Subcutaneous abdominal adipose tissue (tissue), 5 donors: Measurements from ENCODE around the gene COX7A2.

Experiments used
- H3K27ac ChIP-seq: one replicate; pipeline ENCODE4 v1.7.0; 2013; ENCODE audit warnings: low read depth, mild to moderate bottlenecking, inconsistent platforms, low read length, moderate library complexity
- H3K27me3 ChIP-seq, 5 donors: one replicate each; pipeline ENCODE4 v1.7.0; 2013; ENCODE audit warnings: low read length in 5 of 5, inconsistent platforms in 1 of 5; ENCODE audit not compliant: control insufficient read depth in 5 of 5, insufficient read depth in 4 of 5
- H3K36me3 ChIP-seq, 5 donors: one replicate each; pipeline ENCODE4 v1.7.0; 2013; ENCODE audit warnings: low read length in 5 of 5; ENCODE audit not compliant: control insufficient read depth in 5 of 5, insufficient read depth in 5 of 5
- H3K4me1 ChIP-seq, 5 donors: one replicate each; pipeline ENCODE4 v1.7.0; 2013; ENCODE audit warnings: low read length in 5 of 5, mild to moderate bottlenecking in 3 of 5, moderate library complexity in 1 of 5; ENCODE audit not compliant: control insufficient read depth in 5 of 5, insufficient read depth in 5 of 5
- H3K4me3 ChIP-seq, 5 donors: one replicate each; pipeline ENCODE4 v1.7.0; 2013; ENCODE audit warnings: low read length in 5 of 5, low read depth in 1 of 5
- H3K9ac ChIP-seq, 5 donors: one replicate each; pipeline ENCODE4 v1.7.0; 2013; ENCODE audit warnings: low read length in 5 of 5, mild to moderate bottlenecking in 4 of 5, moderate library complexity in 3 of 5
- H3K9me3 ChIP-seq, 5 donors: one replicate each; pipeline ENCODE4 v1.7.0; 2013; ENCODE audit warnings: low read length in 5 of 5; ENCODE audit not compliant: control insufficient read depth in 5 of 5
- donor health status: healthy.
- donor health status: healthy.
- donor health status: healthy.
- donor health status: healthy.
- donor health status: healthy.

Gene COX7A2

DNA sequence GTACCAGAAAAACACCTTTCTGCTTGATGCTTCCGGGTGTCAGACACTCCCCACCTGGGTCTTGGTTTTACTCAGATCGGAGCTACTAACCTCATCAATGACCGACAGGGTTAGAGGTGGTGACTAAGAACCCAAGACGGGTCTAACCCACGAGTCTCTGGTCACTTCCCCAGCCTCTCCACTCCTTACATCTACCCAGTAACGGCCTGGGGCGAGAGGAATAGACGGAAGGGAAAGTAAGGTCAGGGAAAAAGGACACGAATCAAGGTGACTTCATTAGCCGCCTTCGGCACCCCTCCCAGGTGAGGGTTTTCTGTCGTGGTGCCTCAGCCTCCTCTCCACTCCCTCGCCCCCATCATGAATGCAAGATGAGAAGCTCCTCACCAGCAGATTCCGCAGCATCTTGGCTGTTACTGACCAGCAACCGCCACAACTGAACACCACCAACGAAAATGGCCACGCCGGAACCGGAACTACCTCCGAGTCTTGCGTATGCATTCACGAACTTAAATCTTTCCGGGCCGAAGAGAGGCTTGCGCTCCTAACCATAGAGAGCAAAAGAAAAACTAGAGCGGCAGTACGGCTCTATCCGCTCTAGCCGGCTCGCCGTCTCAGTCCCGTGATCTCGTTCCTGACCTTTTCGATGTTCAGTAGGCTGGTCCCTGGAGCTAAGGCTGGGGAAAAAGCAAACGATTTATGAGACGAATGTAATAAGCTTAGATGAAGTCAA is at the start of gene COX7A2:
COX7A2 (minus strand) TSS at position 469 of the 730 bp plus-strand sequence; CDS start at position 402, 67 bp downstream.
- Histone ChIP-seq H3K4me3 (peak within 1 kb of the TSS; percentile 73 to 100 (median 96)), H3K36me3 (peaks cover 10 to 17% (median 14%) of the 10 kb centered on the region in 5 donors), H3K9me3 (no peaks in the 10 kb centered on the region), H3K27me3 (no peaks in the 10 kb centered on the region), H3K27ac (peak within 1 kb of the TSS; percentile 94), H3K4me1 (peaks cover 0 to 23% (median 20%) of the 10 kb centered on the region in 5 donors), H3K9ac (peak within 1 kb of the TSS; percentile 79 to 94 (median 92))

GRCh38 chr6:75292555-75292954 is 49.0 kb upstream of the COX7A2 start:
- Histone ChIP-seq H3K27me3 (no peaks in the 10 kb centered on the region), H3K36me3 (peaks cover 0 to 9% (median 0%) of the 10 kb centered on the region in 5 donors), H3K9ac (no peak overlapping the region), H3K27ac (no peak overlapping the region), H3K4me3 (no peak overlapping the region), H3K4me1 (no peaks in the 10 kb centered on the region), H3K9me3 (no peaks in the 10 kb centered on the region)

- Histone ChIP-seq H3K27ac (no peak overlapping the region), H3K27me3 (no peaks in the 10 kb centered on the region), H3K4me1 (no peaks in the 10 kb centered on the region), H3K4me3 (no peak overlapping the region), H3K9me3 (no peaks in the 10 kb centered on the region), H3K36me3 (peaks cover 0 to 9% (median 0%) of the 10 kb centered on the region in 5 donors), H3K9ac (no peak overlapping the region)
Observed at GRCh38 chr6:75291744-75292143, 48.1 kb upstream of the COX7A2 start.

DNA sequence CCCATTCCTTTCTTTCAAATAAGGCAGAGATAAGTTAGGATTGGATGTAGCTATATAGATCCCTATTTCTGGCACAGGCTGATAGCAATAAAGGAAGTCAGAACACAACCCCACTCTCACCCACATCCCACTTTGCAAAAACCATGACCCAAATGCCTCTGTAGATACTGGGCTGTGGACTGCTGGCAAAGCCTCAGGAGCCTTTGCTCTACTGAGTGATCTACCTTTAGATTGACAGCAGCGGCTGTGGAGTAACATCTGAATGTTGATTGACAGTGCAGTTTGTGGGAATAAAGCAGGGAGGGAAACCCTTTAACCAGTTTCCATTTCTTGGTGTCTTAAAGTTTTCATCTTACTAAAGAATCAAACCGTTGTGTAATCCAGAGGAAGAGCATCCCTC is 47.7 kb upstream of the COX7A2 start:
- Histone ChIP-seq H3K9ac (no peak overlapping the region), H3K27me3 (no peaks in the 10 kb centered on the region), H3K4me3 (no peak overlapping the region), H3K9me3 (no peaks in the 10 kb centered on the region), H3K36me3 (peaks cover 0 to 9% (median 0%) of the 10 kb centered on the region in 5 donors), H3K27ac (no peak overlapping the region), H3K4me1 (peaks cover 0 to 3% (median 0%) of the 10 kb centered on the region in 5 donors)

DNA sequence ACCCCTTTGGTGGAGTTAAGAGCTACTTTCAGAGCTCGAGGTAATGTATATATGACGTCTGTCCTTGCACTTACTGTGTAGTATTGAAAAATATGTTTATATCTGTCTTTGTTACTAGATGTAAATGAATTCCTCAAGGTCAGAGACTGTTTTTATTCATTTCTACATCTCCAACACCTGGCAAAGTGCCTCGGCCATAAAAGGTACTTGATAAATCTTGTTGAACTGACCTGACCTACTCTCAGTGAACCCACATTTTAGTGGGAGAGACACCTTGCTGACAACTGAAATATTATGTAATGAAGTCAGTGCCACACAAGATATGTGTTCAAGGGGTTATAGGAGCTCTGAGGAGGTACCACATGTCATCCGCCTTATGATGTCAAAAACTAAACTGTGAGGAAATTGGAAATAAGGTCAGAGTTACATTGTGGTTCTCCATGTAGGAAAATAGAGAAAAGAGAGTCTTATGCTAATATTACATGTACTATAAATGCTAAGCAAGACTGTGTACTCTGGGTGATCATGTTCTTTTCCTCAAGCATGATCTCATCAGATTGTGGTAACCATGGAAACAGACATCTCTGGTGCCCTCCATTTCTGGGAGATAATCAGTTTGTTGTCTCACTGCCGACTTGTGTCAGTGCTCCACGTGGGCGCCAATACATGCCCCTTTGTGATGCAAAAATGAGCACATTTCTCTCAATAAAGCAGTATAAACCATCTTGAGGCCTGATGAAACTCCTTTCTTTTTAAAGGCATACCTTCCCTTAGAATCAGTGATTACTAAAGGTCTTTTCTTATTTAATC is 46.7 kb upstream of the COX7A2 start:
- no peaks in the 10 kb centered on the region for H3K9me3 ChIP-seq
- no peak overlapping the region for H3K27ac ChIP-seq
- H3K36me3 ChIP-seq, result peaks cover 0 to 9% (median 0%) of the 10 kb centered on the region in 5 donors
- no peak overlapping the region for H3K4me3 ChIP-seq
- H3K9ac ChIP-seq, result no peak overlapping the region
- peaks cover 0 to 11% (median 6%) of the 10 kb centered on the region in 5 donors for H3K4me1 ChIP-seq
- no peaks in the 10 kb centered on the region for H3K27me3 ChIP-seq

DNA sequence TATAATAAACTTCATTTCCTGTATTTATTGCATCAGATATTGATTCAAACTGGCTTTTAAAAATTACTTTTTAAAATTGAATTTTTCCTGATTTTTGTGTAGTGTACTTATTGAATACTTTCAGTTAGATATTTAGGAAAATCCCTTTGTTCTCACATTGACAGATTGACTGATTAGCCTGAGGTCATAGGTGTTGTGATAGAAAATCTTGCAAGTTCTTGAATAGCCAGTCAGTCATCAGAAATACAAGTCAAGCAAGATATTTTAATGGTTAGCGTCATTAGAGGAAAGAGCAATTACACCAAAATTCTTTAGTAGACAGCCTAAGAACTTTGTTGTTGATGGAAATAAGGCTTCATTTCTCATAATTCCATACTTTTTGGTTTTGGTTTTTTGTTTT is 44.4 kb upstream of the COX7A2 start:
- peaks cover 0 to 25% (median 19%) of the 10 kb centered on the region in 5 donors for H3K4me1 ChIP-seq
- H3K4me3 ChIP-seq, result no peak overlapping the region
- H3K36me3 ChIP-seq, result peaks cover 0 to 5% (median 0%) of the 10 kb centered on the region in 5 donors
- no peaks in the 10 kb centered on the region for H3K27me3 ChIP-seq
- H3K9me3 ChIP-seq, result no peaks in the 10 kb centered on the region
- H3K27ac ChIP-seq, result no peak overlapping the region
- no peak overlapping the region for H3K9ac ChIP-seq

DNA sequence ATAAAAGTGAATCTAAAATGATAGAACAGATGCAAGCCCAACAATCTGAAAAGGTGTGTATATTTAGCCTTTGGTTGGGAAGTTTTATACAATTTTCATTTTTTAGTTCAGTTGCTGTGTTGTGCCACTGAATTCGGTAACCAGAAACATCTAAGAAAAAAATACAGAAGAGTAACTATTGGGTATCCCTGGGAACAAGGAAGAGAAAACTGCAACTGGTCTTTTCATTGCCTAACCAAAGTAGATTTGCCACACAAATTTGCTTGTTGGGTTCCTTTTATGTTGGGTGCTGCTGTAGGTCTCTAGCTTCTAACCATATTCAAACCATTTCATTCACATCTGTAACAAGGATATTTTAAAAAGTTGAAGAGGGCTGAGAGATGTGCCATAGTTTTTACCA is 43.8 kb upstream of the COX7A2 start:
- Histone ChIP-seq H3K4me1 (peaks cover 0 to 31% (median 25%) of the 10 kb centered on the region in 5 donors), H3K4me3 (no peak overlapping the region), H3K9me3 (no peaks in the 10 kb centered on the region), H3K27me3 (no peaks in the 10 kb centered on the region), H3K27ac (no peak overlapping the region), H3K36me3 (peaks cover 0 to 5% (median 0%) of the 10 kb centered on the region in 5 donors), H3K9ac (no peak overlapping the region)

DNA sequence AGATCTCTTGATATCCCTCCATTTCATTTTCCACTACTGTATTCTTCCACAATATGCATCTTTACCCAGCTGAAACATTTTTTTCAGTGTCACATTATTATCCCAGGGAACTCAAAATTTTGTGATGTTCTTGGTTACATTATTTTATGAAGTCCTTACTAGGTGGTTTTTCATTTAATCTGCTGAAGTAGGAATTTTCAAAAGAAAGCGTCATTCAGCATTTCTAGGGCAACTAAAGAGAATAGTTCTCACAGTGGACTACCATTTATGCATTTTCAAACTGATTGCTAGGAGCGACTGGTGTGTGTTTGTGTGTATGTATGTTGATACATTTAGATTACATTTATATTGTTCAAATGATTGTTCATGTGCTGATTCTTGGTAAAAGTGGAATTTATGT is 43.4 kb upstream of the COX7A2 start:
- no peak overlapping the region for H3K27ac ChIP-seq
- peaks cover 0 to 32% (median 28%) of the 10 kb centered on the region in 5 donors for H3K4me1 ChIP-seq
- H3K4me3 ChIP-seq, result no peak overlapping the region
- H3K9ac ChIP-seq, result no peak overlapping the region
- H3K27me3 ChIP-seq, result no peaks in the 10 kb centered on the region
- peaks cover 0 to 5% (median 0%) of the 10 kb centered on the region in 5 donors for H3K36me3 ChIP-seq
- no peaks in the 10 kb centered on the region for H3K9me3 ChIP-seq

DNA sequence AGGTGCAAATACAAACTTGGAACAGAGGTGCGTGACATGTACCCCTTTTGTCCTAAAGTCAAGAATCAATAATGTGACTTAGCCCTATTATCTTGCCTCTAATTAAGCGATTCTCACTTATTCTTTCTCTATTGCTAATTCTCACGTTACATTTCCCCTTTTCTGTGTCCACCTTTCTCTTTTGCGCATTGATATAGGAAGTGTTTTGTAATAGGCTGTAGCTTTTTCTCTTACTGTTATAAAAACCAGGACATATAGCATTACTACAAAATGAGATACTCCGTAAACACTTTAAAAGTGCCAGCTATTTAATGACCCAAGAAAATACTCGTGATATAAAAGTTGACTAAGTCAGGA is 41.7 kb upstream of the COX7A2 start:
- H3K9me3 ChIP-seq, result no peaks in the 10 kb centered on the region
- H3K27me3 ChIP-seq, result no peaks in the 10 kb centered on the region
- H3K9ac ChIP-seq, result peak overlapping the region; percentile 65 to 98 (median 85)
- peak overlapping the region; percentile 88 for H3K27ac ChIP-seq
- peaks cover 0 to 49% (median 34%) of the 10 kb centered on the region in 5 donors for H3K4me1 ChIP-seq
- H3K4me3 ChIP-seq, result peak overlapping the region; percentile 94 to 99 (median 98)
- H3K36me3 ChIP-seq, result peaks cover 0 to 3% (median 0%) of the 10 kb centered on the region in 5 donors
